HEK293 (cell line): ENCODE results near the gene SNRPB2.

Experiments
- KLF10 ChIP-seq: fragments of 450-650 bp; IDR thresholded peaks from 2 replicates; pipeline ENCODE4 v1.5.1; 2018; ENCODE audit warnings: missing biosample characterization, mild to moderate bottlenecking, missing genetic modification characterization
- KLF8 ChIP-seq: fragments of 450-650 bp; formaldehyde crosslinking; IDR thresholded peaks from 2 replicates; pipeline ENCODE4 v1.5.1; 2016; ENCODE audit warnings: missing biosample characterization, missing genetic modification characterization
- TCF7L2 ChIP-seq: IDR thresholded peaks from 2 replicates; pipeline ENCODE4 v1.6.1; 2011; ENCODE audit warnings: low read depth, mild to moderate bottlenecking, inconsistent platforms, low read length, moderate library complexity, borderline replicate concordance
- ZNF626 ChIP-seq: fragments of 450-650 bp; sonication (Bioruptor Pico); formaldehyde crosslinking; IDR thresholded peaks from 2 replicates; pipeline ENCODE4 v1.5.1; 2018; ENCODE audit warnings: missing biosample characterization, missing genetic modification characterization, inconsistent platforms
- TF ChIP-seq, protein P1 (sequence below): fragments of 450-650 bp; formaldehyde crosslinking; IDR thresholded peaks from 2 replicates; pipeline ENCODE4 v1.5.1; 2016; ENCODE audit warnings: missing biosample characterization, missing genetic modification characterization

DNA sequence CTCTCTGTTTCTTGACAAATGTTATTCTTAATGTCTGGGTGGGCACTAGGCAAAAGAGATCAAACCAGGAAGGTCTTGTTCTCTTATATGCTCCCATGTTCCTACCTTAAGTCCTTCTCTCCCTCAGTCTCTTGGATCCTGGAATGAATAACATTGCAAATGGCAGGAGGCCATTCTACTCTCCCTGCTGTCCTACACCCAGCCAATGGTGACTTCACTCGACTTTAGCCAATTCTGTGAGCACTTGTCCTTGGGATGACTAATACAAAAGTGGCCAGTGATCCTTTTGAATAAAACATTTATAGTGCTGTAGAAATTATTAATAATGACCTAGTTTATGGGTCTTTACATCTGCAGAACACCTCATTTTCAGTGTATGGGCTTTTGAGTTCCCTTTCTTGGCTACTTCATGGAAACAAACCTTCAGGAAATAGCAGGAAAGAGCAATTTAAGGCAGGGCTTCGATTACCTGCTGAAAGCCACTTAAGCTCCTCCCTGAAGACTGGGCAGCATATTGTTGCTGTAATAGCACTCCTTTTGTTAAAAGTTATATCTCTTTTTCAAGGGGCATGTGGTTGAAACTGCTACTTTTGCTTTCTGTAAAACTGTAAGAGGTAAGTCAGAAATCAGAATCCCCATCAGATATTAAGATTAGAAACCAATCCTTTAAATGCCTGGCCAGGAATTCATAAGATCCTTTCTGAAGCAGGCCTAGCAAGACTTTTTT lies 28.8 kb downstream of the SNRPB2 start:
- TF ChIP-seq TCF7L2: no peak
- TF ChIP-seq, protein P1, sequence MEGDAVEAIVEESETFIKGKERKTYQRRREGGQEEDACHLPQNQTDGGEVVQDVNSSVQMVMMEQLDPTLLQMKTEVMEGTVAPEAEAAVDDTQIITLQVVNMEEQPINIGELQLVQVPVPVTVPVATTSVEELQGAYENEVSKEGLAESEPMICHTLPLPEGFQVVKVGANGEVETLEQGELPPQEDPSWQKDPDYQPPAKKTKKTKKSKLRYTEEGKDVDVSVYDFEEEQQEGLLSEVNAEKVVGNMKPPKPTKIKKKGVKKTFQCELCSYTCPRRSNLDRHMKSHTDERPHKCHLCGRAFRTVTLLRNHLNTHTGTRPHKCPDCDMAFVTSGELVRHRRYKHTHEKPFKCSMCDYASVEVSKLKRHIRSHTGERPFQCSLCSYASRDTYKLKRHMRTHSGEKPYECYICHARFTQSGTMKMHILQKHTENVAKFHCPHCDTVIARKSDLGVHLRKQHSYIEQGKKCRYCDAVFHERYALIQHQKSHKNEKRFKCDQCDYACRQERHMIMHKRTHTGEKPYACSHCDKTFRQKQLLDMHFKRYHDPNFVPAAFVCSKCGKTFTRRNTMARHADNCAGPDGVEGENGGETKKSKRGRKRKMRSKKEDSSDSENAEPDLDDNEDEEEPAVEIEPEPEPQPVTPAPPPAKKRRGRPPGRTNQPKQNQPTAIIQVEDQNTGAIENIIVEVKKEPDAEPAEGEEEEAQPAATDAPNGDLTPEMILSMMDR (tag by site-specific recombination): no peak
- TF ChIP-seq ZNF626 (tag by site-specific recombination): no peak
- TF ChIP-seq KLF8 (tag by site-specific recombination): no peak
- TF ChIP-seq KLF10 (tag by site-specific recombination): no peak
